HTR-8/SVneo (cell line): Measurements from ENCODE around the gene NRXN3.

Experiments
- DNase-seq: peaks from one replicate; pipeline ENCODE4 v3.0.0; 2011; ENCODE audit warnings: low spot score, mixed read lengths; ENCODE audit not compliant: insufficient read length
- FAIRE-seq: peaks from 2 replicates; lab custom pipeline; 2011; peaks lifted over from hg19 to GRCh38; lab: Jason Lieb, UNC

The NRXN3 gene

GRCh38 chr14:78758333-78758732 lies 588.2 kb downstream of the NRXN3 start:
- FAIRE-seq (no peak), DNase-seq (no peak)

- DNase-seq (no peak), FAIRE-seq (no peak)
Observed at GRCh38 chr14:78762331-78762730, 592.2 kb downstream of the NRXN3 start.

- DNase-seq (no peak), FAIRE-seq (no peak)
Observed at GRCh38 chr14:78763746-78764145, 593.6 kb downstream of the NRXN3 start.

- no peak for FAIRE-seq
- no peak for DNase-seq
Observed at GRCh38 chr14:78764240-78764639, 594.1 kb downstream of the NRXN3 start.

- DNase-seq, result no peak
- FAIRE-seq, result no peak
Observed at GRCh38 chr14:78764645-78765044, 594.5 kb downstream of the NRXN3 start.

GRCh38 chr14:78767436-78767835 lies 597.3 kb downstream of the NRXN3 start:
- no peak for DNase-seq
- no peak for FAIRE-seq

- FAIRE-seq (no peak), DNase-seq (no peak)
Observed at GRCh38 chr14:78782551-78782950, 612.4 kb downstream of the NRXN3 start.

- FAIRE-seq (no peak), DNase-seq (no peak)
Observed at GRCh38 chr14:78785265-78785664, 615.1 kb downstream of the NRXN3 start.

- DNase-seq (no peak), FAIRE-seq (no peak)
Observed at GRCh38 chr14:78788467-78789360, 618.5 kb downstream of the NRXN3 start.

- DNase-seq, result no peak
- no peak for FAIRE-seq
Observed at GRCh38 chr14:78790271-78790670, 620.1 kb downstream of the NRXN3 start.

- no peak for FAIRE-seq
- no peak for DNase-seq
Observed at GRCh38 chr14:78798757-78799156, 628.6 kb downstream of the NRXN3 start.

- FAIRE-seq (no peak), DNase-seq (no peak)
Observed at GRCh38 chr14:78805570-78805969, 635.4 kb downstream of the NRXN3 start.

GRCh38 chr14:78823035-78823434 lies 652.9 kb downstream of the NRXN3 start:
- DNase-seq (no peak), FAIRE-seq (no peak)

- no peak for DNase-seq
- FAIRE-seq, result no peak
Observed at GRCh38 chr14:78823516-78823915, 653.3 kb downstream of the NRXN3 start.

- no peak for DNase-seq
- no peak for FAIRE-seq
Observed at GRCh38 chr14:78829274-78829673, 659.1 kb downstream of the NRXN3 start.

GRCh38 chr14:78834766-78835451 lies 664.7 kb downstream of the NRXN3 start:
- DNase-seq (no peak), FAIRE-seq (no peak)

GRCh38 chr14:78835909-78836308 lies 665.7 kb downstream of the NRXN3 start:
- no peak for DNase-seq
- no peak for FAIRE-seq

- DNase-seq (peak; percentile 43), FAIRE-seq (no peak)
Observed at GRCh38 chr14:78836777-78837176, 666.6 kb downstream of the NRXN3 start.

- FAIRE-seq, result no peak
Observed at GRCh38 chr14:78838959-78839358, 668.8 kb downstream of the NRXN3 start.

GRCh38 chr14:78840898-78841297 lies 670.7 kb downstream of the NRXN3 start:
- FAIRE-seq (no peak), DNase-seq (no peak)

More at GRCh38 chr14:78838959-78839358, 668.8 kb downstream of the NRXN3 start:
- no peak for DNase-seq

- DNase-seq, result no peak
- FAIRE-seq, result no peak
Observed at GRCh38 chr14:78847801-78848200, 677.6 kb downstream of the NRXN3 start.
